NCI-H2227 (cell line): ENCODE measurements around the gene DEGS2.
A peak's percentile ranks its signal among the peaks of the same experiment; 100 is the strongest.

Source experiments
- DNase-seq: peaks from one replicate; lab custom pipeline; 2025; ENCODE audit not compliant: unreplicated experiment; lab: John Stamatoyannopoulos, UW

The DEGS2 gene

DNA sequence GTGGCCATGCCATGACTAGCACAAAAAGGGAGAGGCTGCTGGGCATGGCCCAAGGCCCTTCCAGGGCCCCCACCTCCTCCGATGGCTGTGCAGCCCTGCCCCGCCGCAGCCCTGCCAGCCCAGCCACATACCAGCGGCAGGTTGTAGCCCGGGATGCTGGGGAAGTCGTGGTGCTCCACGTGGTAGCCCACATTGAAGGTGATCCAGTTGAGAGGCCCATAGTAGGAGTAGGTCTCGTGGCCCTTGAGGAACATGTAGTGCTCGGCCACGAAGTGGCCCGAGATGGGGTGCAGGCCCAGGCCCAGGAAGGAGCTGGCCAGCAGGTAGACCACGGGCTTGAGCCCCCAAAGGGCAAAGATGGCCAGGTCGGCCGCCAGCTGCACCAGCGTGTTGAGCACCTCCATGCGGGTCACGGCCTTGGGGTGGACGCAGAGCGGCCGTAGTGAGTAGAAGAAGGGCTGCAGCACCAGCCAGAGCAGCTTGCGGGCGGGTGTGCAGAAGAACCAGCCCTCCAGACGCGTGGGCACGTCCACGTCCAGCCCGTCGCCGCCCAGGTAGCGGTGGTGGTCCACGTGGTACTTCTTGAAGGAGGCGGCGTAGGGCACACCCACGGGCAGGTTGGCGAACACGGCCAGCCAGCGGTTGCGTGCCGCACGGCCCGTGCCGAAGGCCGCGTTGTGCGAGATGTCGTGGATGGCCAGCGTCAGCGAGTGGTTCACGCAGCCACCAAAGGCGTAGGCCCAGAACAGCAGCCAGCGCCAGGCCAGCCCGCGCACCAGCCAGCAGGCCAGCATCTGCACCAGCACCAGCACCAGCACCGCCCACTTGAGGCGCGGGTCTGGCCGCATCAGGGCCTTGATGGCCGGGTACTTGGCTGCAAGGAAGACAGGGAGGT lies 10.4 kb downstream of the DEGS2 start:
- no peak for DNase-seq

- no peak for DNase-seq
Observed at GRCh38 chr14:100147691-100148464, 11.6 kb downstream of the DEGS2 start.

DNA sequence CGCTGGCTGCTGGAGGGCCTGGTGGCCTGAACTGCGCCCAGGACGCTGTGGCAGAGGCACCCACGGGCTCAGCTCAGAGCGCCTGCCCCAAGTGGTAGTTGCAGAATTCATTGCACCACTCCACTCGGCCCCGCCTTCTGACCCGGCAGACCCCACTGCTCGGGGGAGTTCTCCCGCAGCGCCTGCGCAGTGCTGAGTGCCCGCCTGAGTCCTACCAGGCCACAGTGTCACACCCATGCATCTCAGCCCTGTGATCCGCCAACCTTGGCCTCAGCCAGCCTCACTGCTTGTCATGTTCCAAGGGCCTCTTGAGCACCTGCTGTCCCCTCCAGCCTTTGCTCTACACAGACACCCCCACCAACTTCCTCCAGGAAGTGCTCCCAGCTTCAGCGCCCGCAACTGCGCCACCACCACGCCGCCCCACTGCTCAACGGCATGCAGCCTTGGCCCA lies 12.2 kb downstream of the DEGS2 start:
- no peak for DNase-seq

DNA sequence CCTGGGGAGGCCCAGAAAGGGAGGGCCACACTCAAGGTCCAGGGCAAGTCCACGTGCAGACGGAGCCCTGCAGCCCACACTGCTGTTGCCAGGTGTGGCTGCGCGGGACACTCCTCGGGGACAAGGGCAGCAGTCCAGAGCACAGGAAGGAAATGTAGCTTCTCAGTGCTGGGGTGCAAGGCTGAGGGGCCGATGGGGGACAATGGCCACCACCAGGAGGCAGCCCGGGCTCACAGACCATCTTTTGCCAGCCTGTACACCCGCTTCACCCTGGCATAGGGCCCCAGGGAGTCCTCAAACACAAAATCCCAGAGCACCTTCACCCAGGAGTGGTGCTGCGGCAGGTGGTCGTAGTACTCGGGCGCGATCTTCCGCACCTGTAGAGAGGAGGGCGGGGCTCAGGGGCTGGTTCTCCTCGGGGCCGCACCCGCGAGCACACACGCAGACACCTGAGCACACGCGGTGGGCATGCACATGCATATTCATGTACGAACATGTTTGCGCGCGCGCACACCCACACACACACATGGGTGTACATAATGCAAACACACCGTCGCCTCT lies 12.8 kb downstream of the DEGS2 start:
- DNase-seq, result no peak

GRCh38 chr14:100145682-100146464 lies 13.6 kb downstream of the DEGS2 start:
- DNase-seq, result no peak

- DNase-seq, result no peak
Observed at GRCh38 chr14:100144996-100145646, 14.3 kb downstream of the DEGS2 start.

DNA sequence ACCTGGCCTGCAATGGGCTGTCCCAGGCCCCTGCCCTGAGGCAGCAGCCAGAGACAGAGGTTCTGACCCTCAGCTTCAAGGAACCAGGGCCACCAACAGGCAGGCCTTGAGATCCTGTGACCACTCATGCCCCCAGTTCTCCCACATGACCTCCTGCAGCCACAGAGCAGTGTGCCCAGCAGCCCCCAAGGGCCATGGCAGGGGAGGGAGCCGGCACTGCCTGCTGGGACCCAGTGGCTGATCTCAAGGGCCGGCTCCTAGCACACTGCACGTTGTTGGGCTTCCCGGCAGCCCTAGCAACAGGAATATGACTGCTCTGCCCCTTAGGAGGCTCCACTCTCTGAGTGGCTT lies 14.8 kb downstream of the DEGS2 start:
- DNase-seq, result no peak

DNA sequence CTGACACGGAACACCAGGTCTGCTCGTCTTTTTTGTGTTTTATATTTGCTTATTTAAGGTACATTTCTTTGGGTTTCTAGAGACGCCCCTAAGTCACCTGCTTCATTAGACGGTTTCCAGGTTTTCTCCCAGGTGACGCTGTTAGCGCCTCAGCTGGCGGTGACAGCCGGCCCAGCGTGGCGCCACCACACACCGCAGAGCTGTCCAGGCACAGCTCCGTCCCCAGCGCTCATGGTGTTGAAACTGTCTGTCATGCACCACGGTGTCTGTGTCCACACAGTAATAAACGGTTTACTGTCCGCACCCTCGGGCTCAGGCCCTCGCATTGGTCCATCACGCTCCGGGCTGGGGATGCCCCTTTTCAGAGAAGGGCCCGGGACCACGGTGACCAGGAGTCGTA lies 15.5 kb downstream of the DEGS2 start:
- no peak for DNase-seq

DNA sequence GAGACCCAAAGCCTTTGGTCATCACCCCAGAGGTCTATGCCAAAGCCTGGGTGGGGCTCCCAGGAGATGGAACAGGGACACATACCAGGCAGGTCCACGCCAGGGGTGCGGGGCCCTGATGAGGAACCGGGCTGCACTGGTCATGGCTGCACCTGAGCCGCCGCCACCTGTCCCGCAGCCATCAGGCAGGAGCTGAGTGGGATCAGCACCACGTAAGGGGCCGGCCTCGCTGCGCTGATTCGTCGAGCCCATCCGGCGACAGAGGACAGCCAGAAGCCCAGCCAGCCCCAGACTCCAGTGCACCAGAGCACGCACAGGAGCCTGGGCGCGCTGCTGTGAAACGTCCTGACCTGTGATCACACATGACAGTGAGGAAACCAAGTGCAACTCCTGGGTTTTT lies 15.9 kb downstream of the DEGS2 start:
- no peak for DNase-seq

DNA sequence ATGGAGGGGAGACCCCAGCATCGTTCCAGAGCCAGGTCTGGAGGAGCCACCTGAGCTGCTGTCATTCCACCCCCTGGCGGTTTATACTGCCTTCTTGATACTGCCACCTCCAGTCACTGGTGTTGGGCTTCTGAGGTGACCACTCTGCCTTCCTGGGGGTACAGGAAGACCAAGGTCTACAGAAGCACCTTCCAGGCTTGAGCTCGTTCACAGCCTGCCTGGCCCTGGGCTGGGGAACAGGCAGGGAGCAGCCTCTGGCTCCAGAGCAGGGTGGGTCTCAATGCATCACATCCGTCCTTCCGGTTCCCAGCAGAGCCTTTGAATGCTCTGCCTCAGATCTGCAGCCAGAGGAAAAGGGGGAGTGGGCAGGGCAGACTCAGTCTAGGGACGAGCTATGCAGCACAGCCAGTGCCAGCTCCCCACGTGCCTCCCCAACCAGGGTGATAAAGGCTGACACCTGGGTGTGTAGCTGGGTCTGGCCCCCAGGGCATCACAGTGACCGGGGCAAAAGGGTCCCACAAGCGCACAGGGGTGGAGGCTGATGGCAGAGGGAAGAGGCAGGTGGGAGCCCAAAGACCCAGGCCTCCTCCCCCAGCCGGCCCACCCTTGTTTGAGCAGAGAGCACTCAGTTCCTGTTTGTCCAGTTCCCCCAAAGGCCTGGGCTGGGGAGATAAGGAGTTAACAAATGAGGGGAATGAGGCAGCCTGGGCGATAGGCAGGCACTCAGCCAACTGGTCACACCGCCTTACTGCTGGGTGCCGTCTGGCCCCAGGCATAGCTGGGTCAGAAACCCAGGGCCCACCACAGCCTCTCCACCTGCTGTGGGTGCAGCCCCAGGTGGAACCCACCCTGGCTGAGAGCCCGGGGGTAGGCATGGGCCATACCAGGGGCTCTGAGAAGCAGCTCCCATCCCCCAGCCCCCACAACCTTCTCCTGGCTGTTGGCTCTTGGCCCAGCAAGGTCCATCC lies 17.1 kb downstream of the DEGS2 start:
- DNase-seq, result no peak

DNA sequence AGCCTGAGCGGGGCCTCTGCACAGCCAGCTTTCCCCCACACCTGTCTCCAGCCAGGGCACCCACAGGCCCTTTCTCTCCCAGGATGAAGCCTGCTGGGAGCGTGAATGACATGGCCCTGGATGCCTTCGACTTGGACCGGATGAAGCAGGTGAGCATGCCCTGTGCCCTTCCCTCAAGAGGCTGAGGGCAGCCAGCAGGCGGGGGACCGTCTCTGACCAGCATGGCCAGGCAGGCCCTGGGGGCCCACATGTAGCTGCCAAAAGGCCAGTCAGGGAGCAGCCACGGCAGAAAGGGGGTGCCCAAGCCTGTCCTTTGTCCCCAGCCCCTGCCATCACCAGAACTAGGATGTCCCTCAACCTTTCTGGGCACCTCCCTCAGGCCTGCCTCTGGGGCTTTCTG lies 18.3 kb downstream of the DEGS2 start:
- DNase-seq, result no peak

DNA sequence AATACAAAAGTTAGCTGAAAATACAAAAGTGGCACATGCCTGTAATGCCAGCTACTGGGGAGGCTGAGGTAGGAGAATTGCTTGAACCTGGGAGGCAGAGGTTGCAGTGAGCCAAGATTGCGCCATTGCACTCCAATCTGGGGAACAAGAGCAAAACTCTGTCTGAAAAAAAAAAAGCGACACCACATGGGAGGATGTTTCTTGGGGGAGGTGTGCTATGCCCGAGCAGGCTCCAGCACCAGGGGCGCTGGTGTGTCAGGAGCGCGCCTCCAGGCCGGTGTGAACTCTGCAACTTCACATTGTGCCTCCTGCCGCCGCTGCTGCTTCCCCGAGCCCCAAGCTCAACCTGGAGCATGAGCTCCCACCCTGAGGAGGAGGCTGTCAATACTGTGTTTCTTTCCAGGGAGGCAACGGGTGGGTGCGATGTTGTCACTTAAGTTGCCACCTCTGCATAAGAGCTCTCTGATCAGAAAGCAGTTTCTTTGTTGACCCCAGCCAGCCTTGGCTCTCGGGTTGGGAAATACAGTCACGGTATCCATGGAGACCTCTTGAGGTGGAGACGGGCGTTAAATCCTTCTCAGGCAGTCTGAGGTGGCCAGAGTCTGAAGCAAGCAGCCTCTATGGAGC lies 18.9 kb downstream of the DEGS2 start:
- peak; percentile 71 for DNase-seq

DNA sequence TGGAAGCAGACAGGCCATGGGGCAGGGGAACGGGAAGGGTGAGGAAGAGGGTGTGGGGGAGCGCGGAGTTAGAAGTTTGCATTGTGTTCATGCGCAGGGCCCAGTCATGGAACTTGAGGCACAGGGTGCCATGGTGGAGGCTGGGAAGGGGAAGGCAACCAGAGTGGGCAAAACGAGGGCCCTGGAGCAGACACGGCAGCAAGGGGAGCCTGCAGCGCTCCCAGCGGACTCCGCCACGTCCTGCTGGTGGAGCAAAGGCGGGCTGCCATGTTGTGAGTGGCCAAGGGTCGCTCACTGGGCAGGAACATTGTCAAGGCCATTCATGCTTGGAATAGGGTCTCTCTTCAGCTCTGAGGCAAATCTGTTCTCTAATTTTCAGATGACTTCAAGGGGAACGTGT lies 20.5 kb downstream of the DEGS2 start:
- DNase-seq, result no peak

GRCh38 chr14:100138082-100138787 lies 21.2 kb downstream of the DEGS2 start:
- DNase-seq, result no peak

GRCh38 chr14:100137173-100137572 lies 22.3 kb downstream of the DEGS2 start:
- no peak for DNase-seq

DNA sequence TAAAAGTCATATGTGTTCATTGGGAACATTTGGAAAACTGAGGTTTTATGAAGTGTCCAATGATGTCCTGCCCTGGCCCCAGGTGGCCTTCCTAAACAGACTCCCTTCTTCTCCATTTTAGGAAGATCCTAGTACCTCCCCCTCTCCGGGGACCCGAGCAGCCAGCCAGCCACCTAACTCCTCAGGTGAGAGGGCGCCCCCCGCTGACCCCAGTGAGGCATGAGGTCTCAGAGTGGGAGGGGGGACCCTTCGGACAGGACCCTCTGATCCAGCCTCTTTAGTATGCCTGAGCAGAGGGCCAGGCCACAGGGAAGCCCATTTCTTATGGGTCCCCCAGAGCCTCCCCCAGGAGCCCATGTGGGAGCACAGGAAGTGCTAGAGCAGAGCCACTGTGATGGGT lies 23.7 kb downstream of the DEGS2 start:
- DNase-seq, result no peak

- DNase-seq, result no peak
Observed at GRCh38 chr14:100135073-100135472, 24.4 kb downstream of the DEGS2 start.

DNA sequence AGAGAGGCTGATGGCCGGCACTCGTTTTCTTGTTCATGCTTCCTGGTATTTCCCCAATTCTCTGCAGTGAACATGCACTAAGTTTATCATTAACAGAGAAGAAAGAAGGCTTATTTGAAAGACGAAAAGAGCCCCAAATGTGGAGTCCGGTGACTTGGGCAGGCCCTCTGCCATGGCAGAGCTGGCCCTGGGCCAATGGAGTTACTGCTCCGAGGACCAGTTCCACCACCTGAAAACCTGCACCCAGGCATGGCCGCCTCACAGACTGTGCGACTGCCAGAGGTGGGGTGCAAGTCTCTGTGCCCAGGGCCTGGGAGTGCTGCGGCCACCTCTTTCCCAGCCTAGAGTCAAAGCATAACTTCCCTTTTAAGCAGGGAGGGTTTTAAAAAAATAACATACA lies 24.9 kb downstream of the DEGS2 start:
- DNase-seq, result no peak
